K562 (cell line): ENCODE measurements around the gene PAN2. TPM values are rescaled to one million over a fixed set of nuclear protein-coding genes. Genes with fewer than 3 reads are reported as not detected.
A peak's percentile ranks its signal among the peaks of the same experiment; 100 is the strongest.

ENCODE experiments used
- ESRRA ChIP-seq: fragments of 450-650 bp; IDR thresholded peaks from 2 replicates; pipeline ENCODE4 v1.6.1; 2014; ENCODE audit warnings: low read depth, mild to moderate bottlenecking, moderate library complexity, borderline replicate concordance
- FIP1L1 ChIP-seq: fragments of 200-400 bp; formaldehyde crosslinking; IDR thresholded peaks from 2 replicates; pipeline ENCODE4 v1.6.1; 2018; ENCODE audit warnings: mild to moderate bottlenecking, low read depth, low read length; ENCODE audit not compliant: poor library complexity, severe bottlenecking
- HMG20A ChIP-seq: fragments of 450-650 bp; formaldehyde crosslinking; conservative IDR thresholded peaks from 2 replicates; pipeline ENCODE4 v1.4.0; 2020; ENCODE audit warnings: mild to moderate bottlenecking, mixed read lengths
- HMGN3 ChIP-seq: IDR thresholded peaks from 2 replicates; pipeline ENCODE4 v1.6.1; 2011; ENCODE audit warnings: borderline replicate concordance, low read depth, mild to moderate bottlenecking, mixed read lengths, low read length; ENCODE audit not compliant: insufficient read length; ENCODE audit errors: extremely low read depth
- LCOR ChIP-seq: sonication (generic); formaldehyde crosslinking; IDR thresholded peaks from 2 replicates; pipeline ENCODE4 v1.8.0; 2022; ENCODE audit warnings: mild to moderate bottlenecking, missing genetic modification reagents
- MCM7 ChIP-seq, 2 experiments: fragments of 450-650 bp; IDR thresholded peaks; 2 replicates each; pipeline ENCODE4 v1.6.1; 2016 to 2018
- NR2C2 ChIP-seq, 2 experiments: fragments of 200-800 bp in 1 of 2; sonication (Bioruptor generic) in 1 of 2; sonication (generic) in 1 of 2; formaldehyde crosslinking in 1 of 2; IDR thresholded peaks; 2 replicates each; pipeline versions ENCODE4 v1.6.1 to v1.8.0; 2016 to 2022; ENCODE audit warnings: mild to moderate bottlenecking in 1 of 2, missing compliant biosample characterization in 1 of 2, missing genetic modification characterization in 1 of 2, missing genetic modification reagents in 1 of 2
- PRMT5 ChIP-seq: sonication (generic); formaldehyde crosslinking; IDR thresholded peaks from 2 replicates; pipeline ENCODE4 v1.5.0; 2020; ENCODE audit warnings: missing genetic modification reagents
- RBM14 ChIP-seq: fragments of 200-400 bp; formaldehyde crosslinking; IDR thresholded peaks from 2 replicates; pipeline ENCODE4 v1.6.1; 2018; ENCODE audit warnings: low read depth, mild to moderate bottlenecking, low read length, moderate library complexity, borderline replicate concordance; ENCODE audit not compliant: insufficient read depth
- RUNX1 ChIP-seq: sonication (generic); IDR thresholded peaks from 2 replicates; pipeline ENCODE4 v1.6.1; 2016; ENCODE audit warnings: antibody characterized with exemption, low read depth
- SMAD3 ChIP-seq: fragments of 450-650 bp; formaldehyde crosslinking; conservative IDR thresholded peaks from 2 replicates; pipeline ENCODE4 v1.4.0; 2020; ENCODE audit warnings: mild to moderate bottlenecking
- SMARCA4 ChIP-seq: fragments of 450-650 bp; IDR thresholded peaks from 2 replicates; pipeline ENCODE4 v1.6.1; 2016
- ZNF316 ChIP-seq: fragments of 450-650 bp; IDR thresholded peaks from 2 replicates; pipeline ENCODE4 v1.6.1; 2016
- ZNF398 ChIP-seq: fragments of 250-450 bp; sonication (Bioruptor Pico); IDR thresholded peaks from 2 replicates; pipeline ENCODE4 v1.8.0; 2021; ENCODE audit warnings: moderate library complexity, mild to moderate bottlenecking, inconsistent platforms
- ZNF561 ChIP-seq: fragments of 450-650 bp; formaldehyde crosslinking; conservative IDR thresholded peaks from 2 replicates; pipeline ENCODE4 v1.4.0; 2020; ENCODE audit warnings: mild to moderate bottlenecking, moderate library complexity
- ZNF766 ChIP-seq: fragments of 200-800 bp; sonication (Bioruptor generic); conservative IDR thresholded peaks from 2 replicates; pipeline ENCODE4 v1.6.1; 2016; ENCODE audit warnings: missing genetic modification characterization, missing compliant biosample characterization
- polyA plus RNA-seq, 8 experiments: library from polyadenylated mRNA; depleted of rRNA in 4 of 8; stranded (reverse) in 5 of 8; unstranded in 3 of 8; fragments of >200 nt; fragmentation: Nextera tagmentation in 2 of 8; fragmentation: Illumina TruSeq in 1 of 8; extraction: Ambion mirVana in 2 of 8; extraction: Trizol in 1 of 8; gene quantifications; 2 replicates each; pipeline versions ENCODE4 v1.2.1 to v1.2.3, GENCODE V29; 2011 to 2014; ENCODE audit warnings: inconsistent platforms in 1 of 8, missing spikeins in 1 of 8
- total RNA-seq, 7 experiments: library from RNA; depleted of rRNA in 6 of 7; stranded (reverse); fragments of >200 nt in 6 of 7; fragmentation: Illumina TruSeq in 2 of 7; extraction: Trizol in 2 of 7; gene quantifications; 2 replicates each; pipeline versions ENCODE4 v1.2.1 to v1.2.3, GENCODE V29; 2011 to 2021; ENCODE audit warnings: low replicate concordance in 1 of 7
- TF ChIP-seq, protein P1 (sequence below): fragments of 250-450 bp; sonication (Bioruptor Pico); IDR thresholded peaks from 2 replicates; pipeline ENCODE4 v1.5.0; 2021
- TF ChIP-seq, protein P2 (sequence below): fragments of 450-650 bp; conservative IDR thresholded peaks from 2 replicates; pipeline ENCODE4 v1.6.1; 2016; ENCODE audit warnings: missing genetic modification characterization, low read depth, mild to moderate bottlenecking, control low read depth, missing compliant biosample characterization
- TF ChIP-seq, protein P3 (sequence below): fragments of 250-450 bp; sonication (Bioruptor Pico); IDR thresholded peaks from 2 replicates; pipeline ENCODE4 v1.5.0; 2021; ENCODE audit warnings: mild to moderate bottlenecking, borderline replicate concordance

The PAN2 gene
- total and polyA plus RNA-seq, 9 of the 15 experiments (the other 6 are each of a cell fraction or from before 2014, with no cell fraction given): 15.0 to 66.1 (median 25.9) TPM

GRCh38 chr12:56333679-56334489 is at the start of gene PAN2 (continued):
- peak; percentile 20; the same call in 1 of the 2 replicates for TF ChIP-seq ZNF398 (CRISPR knock-in tag)
- no peak for TF ChIP-seq HMG20A (CRISPR knock-in tag)
- TF ChIP-seq, protein P1, sequence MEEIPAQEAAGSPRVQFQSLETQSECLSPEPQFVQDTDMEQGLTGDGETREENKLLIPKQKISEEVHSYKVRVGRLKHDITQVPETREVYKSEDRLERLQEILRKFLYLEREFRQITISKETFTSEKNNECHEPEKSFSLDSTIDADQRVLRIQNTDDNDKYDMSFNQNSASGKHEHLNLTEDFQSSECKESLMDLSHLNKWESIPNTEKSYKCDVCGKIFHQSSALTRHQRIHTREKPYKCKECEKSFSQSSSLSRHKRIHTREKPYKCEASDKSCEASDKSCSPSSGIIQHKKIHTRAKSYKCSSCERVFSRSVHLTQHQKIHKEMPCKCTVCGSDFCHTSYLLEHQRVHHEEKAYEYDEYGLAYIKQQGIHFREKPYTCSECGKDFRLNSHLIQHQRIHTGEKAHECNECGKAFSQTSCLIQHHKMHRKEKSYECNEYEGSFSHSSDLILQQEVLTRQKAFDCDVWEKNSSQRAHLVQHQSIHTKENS (CRISPR knock-in tag): no peak
- peak; percentile 75; the same call in 1 of the 2 replicates for TF ChIP-seq SMAD3
- no peak for TF ChIP-seq ZNF316
- peak; percentile 58; the same call in 1 of the 2 replicates for TF ChIP-seq ESRRA
- TF ChIP-seq SMARCA4: peak; percentile 44
- TF ChIP-seq FIP1L1: no peak
- TF ChIP-seq HMGN3: peak; percentile 33
- TF ChIP-seq ZNF561 (CRISPR knock-in tag): 0 out of 2 replicates have a peak, but pooled peaks have one; percentile 64
- TF ChIP-seq ZNF766 (CRISPR knock-in tag): peak; percentile 75
- TF ChIP-seq LCOR (CRISPR knock-in tag): no peak
- TF ChIP-seq NR2C2 (CRISPR knock-in tag; IDR thresholded peaks at IDR 0.05): 0 out of 2 replicates have a peak, but pooled peaks have one; percentile 40
- TF ChIP-seq NR2C2 (tag; IDR thresholded peaks at IDR 0.05): peak; percentile 97
- TF ChIP-seq, protein P2, sequence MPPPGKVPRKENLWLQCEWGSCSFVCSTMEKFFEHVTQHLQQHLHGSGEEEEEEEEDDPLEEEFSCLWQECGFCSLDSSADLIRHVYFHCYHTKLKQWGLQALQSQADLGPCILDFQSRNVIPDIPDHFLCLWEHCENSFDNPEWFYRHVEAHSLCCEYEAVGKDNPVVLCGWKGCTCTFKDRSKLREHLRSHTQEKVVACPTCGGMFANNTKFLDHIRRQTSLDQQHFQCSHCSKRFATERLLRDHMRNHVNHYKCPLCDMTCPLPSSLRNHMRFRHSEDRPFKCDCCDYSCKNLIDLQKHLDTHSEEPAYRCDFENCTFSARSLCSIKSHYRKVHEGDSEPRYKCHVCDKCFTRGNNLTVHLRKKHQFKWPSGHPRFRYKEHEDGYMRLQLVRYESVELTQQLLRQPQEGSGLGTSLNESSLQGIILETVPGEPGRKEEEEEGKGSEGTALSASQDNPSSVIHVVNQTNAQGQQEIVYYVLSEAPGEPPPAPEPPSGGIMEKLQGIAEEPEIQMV (tag): peak; percentile 68; the same call in 1 of the 2 replicates
- no peak for TF ChIP-seq PRMT5
- TF ChIP-seq RBM14: no peak
- TF ChIP-seq, protein P3, sequence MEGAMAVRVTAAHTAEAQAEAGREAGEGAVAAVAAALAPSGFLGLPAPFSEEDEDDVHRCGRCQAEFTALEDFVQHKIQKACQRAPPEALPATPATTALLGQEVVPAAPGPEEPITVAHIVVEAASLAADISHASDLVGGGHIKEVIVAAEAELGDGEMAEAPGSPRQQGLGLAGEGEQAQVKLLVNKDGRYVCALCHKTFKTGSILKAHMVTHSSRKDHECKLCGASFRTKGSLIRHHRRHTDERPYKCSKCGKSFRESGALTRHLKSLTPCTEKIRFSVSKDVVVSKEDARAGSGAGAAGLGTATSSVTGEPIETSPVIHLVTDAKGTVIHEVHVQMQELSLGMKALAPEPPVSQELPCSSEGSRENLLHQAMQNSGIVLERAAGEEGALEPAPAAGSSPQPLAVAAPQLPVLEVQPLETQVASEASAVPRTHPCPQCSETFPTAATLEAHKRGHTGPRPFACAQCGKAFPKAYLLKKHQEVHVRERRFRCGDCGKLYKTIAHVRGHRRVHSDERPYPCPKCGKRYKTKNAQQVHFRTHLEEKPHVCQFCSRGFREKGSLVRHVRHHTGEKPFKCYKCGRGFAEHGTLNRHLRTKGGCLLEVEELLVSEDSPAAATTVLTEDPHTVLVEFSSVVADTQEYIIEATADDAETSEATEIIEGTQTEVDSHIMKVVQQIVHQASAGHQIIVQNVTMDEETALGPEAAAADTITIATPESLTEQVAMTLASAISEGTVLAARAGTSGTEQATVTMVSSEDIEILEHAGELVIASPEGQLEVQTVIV (CRISPR knock-in tag): no peak
- TF ChIP-seq MCM7 (IDR thresholded peaks at IDR 0.05): no peak
- no peak for TF ChIP-seq RUNX1
